Measurements from ENCODE around the gene ENPEP. TPM values are rescaled to one million over a fixed set of nuclear protein-coding genes. Genes with fewer than 3 reads are reported as not detected.

The ENPEP gene
- polyA plus RNA-seq, 1 experiment = 0.14 TPM

DNA sequence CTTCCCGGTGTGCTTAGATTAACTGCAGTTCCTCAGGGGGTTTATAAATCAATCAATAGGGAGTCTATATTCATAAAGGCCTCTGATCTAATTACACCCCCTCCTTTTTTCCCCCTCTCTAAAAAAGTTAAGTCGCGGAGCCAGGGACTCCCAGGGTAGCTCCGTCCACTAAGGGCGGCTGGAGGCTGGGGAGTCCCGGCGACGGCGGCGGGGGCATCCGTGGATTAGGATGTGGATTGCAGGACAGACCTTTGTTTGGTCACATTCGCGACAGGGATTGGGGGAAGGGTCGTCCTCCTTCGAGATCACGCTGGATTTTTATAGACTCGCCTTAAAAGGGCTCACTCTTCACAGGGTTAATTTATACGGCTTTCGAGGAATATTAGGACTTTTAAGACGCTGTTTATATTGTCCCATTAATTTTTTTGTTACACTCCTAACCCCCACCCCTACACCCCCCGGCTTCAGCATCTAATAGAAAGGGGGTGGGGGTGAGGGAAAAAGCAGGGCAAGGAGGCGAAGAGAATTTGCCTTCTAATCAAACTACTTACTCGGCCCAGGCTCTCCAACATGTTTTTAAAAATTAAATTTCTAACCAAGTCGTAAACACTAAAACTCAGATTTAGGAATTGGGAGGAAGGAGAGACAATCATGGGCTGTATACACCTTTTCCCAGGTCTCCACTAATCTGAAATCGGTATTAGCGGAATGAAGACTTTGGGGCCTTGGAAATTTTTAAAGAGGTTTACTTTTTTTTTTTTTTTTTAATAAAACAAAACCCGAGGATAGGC lies 138.4 kb downstream of the ENPEP start:
- TF ChIP-seq, protein P1, sequence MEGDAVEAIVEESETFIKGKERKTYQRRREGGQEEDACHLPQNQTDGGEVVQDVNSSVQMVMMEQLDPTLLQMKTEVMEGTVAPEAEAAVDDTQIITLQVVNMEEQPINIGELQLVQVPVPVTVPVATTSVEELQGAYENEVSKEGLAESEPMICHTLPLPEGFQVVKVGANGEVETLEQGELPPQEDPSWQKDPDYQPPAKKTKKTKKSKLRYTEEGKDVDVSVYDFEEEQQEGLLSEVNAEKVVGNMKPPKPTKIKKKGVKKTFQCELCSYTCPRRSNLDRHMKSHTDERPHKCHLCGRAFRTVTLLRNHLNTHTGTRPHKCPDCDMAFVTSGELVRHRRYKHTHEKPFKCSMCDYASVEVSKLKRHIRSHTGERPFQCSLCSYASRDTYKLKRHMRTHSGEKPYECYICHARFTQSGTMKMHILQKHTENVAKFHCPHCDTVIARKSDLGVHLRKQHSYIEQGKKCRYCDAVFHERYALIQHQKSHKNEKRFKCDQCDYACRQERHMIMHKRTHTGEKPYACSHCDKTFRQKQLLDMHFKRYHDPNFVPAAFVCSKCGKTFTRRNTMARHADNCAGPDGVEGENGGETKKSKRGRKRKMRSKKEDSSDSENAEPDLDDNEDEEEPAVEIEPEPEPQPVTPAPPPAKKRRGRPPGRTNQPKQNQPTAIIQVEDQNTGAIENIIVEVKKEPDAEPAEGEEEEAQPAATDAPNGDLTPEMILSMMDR (IDR thresholded peaks at IDR 0.05; ENCODE audit: low read depth, low read length) = no peak
- Histone ChIP-seq H3K27ac (ENCODE audit: low read depth, low read length) (no peak overlapping the region), H3K9me3 (ENCODE audit: control insufficient read depth, insufficient read depth, low read length) (peaks cover 19% of the 10 kb centered on the region), H3K4me3 (ENCODE audit: low read depth, low read length) (no peak overlapping the region), H3K27me3 (ENCODE audit: control insufficient read depth, insufficient read depth, low read length) (peaks cover 95% of the 10 kb centered on the region)
- DNase-seq (ENCODE audit: low read depth, low spot score) = no peak
- ChIA-PET CTCF (no interaction called here), POLR2A (no interaction called here)

Small RNAs within 50 kb of the gene (small RNA-seq; reads per million reads assigned to genes)
- not detected for gene RF00494 (ENCODE audit: insufficient read length, low read depth)

Other genes with a start within 250 kb of the ENPEP start
- gene PITX2, start 146.9 kb downstream of the ENPEP start, polyA plus RNA-seq (2011; rRNA removed) = 0.05 and 0.07 TPM in 2 replicates

Data from AG04450 (cell line).